Central memory CD4-positive, alpha-beta T cell (primary cell): ENCODE measurements around the gene HEATR3.
"Not testable (repeated sequence)": the region's sequence is repeated elsewhere in the genome, so short reads cannot be mapped to it uniquely, and the experiment has no call there.

Source experiments
- DNase-seq: peaks from one replicate; pipeline ENCODE4 v3.0.0; 2022

Gene HEATR3

GRCh38 chr16:50102051-50102746 is 36.4 kb downstream of the HEATR3 start:
- no peak for DNase-seq

DNA sequence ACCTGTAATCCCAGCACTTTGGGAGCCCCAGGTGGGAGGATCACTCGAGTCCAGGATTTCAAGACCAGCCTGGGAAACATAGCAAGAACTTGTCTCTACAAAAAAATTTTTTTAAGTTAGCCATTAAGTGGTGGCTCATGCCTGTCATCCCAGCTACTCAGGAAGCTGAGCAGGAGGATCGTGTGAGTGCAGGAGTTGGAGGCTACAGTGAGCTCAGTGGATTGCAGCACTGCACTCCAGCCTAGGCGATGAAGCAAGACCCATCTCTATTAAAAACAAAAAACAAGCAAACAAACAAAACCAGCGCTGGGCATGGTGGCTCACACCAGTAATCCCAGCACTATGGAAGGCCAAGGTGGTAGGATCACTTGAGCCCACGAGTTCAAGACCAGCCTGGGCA is 38.0 kb downstream of the HEATR3 start:
- DNase-seq, result no peak

DNA sequence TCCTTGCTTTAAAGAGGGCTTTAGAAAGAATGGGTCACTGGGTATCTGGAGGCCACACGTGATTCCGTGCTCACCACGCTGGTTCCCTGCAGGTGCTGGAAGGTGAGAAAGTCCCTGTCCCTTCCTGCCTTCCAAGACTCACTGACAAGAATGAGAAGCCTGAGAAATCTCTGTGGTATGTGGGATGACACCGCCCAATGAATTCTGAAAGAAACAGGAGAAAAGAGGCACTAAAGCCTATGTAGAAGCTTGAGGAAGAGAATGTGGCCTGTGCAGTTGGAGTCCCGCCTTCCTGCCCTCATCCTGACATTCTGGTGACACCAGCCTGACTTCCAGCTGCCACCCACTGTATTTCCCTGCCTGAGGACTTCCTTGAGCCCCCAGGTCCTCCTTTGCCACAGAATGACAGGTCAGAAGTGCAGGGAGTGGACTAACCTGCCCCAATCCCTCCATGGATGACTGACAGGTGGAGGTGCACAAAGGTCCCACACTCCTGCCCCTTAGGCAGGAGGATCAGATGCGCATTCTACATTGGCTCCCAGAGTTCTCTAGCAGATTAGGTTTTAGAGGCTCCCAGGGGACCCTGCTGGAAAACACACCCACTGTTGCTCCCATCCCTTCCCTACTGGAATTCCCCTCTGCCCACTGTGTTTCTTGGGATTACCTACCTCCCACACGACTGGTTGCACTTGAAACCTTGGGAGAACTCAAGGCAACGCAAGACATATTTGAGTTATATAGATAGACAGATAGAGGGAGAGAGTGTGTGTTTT is 48.8 kb downstream of the HEATR3 start:
- no peak for DNase-seq

- no peak for DNase-seq
Measured at GRCh38 chr16:50120711-50121110, 54.9 kb downstream of the HEATR3 start.

GRCh38 chr16:50121278-50121677 is 55.5 kb downstream of the HEATR3 start:
- no peak for DNase-seq

DNA sequence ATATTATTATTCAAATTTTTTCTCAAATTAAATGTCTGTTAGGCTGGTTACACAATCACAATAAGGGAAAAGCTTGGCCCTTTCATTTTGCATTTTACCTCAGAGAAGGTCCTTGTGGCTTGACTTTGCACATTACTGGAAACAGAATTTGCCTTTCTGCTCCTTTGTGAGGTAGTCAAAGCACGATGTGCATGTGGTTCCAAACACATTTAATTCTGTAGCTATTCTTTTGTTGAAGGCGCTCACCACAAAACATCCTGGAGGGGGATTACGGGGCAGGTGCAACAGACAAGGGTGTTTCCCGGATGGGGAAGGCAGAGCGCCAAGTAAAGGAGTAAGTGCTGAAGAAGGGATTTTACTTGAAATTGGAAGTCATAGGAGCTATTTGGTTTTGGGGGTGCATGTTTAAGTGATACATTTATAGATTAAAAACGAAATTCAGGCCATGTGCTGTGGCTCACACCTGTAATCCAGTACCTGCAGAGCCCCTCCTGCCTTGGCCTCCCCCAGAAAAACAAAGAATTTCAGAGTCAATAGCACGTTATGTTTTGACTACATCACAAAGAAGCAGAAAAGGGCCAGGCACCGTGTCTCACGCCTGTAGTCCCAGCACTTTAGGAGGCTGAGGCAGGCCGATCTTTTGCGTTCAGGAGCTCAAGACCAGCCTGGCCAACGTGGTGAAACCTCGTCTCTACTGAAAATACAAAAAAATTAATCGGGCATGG is 56.1 kb downstream of the HEATR3 start:
- peak; percentile 32 for DNase-seq

- no peak for DNase-seq
Measured at GRCh38 chr16:50123417-50123816, 57.6 kb downstream of the HEATR3 start.

DNA sequence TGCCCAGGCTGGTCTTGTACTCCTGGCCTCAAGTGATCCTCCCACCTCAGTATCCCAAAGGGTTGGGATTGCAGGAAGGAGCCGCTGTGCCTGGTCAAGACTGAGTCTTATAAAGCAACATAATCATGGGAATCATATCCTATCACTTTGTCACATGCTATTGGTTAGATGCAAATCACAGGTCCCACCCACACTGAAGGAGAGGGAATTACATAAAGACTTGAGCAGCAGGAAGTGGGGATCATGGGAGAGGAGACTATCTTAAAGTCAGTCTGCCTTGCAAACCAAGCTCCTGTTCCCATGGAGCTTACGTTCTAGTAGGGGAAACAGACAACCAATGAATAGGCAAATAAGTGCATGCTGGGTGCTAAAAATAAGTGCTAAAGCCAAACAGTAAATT is 59.0 kb downstream of the HEATR3 start:
- no peak for DNase-seq

GRCh38 chr16:50126183-50126582 is 60.4 kb downstream of the HEATR3 start:
- no peak for DNase-seq

GRCh38 chr16:50132571-50132970 is 66.8 kb downstream of the HEATR3 start:
- DNase-seq, result not testable (repeated sequence)

GRCh38 chr16:50133214-50133613 is 67.4 kb downstream of the HEATR3 start:
- DNase-seq, result no peak

DNA sequence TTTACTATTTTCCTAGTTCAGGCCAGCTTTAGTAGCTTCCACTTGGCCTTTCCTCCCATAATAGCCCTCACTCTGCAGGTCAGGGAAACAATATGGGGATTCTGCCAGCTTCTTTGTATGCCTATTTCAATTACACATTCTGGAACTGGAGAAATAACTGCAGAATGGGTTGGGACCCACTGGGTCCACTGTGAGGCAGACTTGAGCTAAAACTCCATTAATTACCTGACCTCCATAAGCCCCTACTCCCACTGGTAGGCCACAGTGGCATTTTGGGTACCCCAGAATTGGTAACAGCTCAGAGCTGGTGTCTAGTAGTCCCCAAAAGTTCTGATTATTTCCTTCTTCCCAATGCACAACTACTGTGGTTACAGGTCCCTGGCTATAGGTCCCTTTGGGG is 70.6 kb downstream of the HEATR3 start:
- no peak for DNase-seq

DNA sequence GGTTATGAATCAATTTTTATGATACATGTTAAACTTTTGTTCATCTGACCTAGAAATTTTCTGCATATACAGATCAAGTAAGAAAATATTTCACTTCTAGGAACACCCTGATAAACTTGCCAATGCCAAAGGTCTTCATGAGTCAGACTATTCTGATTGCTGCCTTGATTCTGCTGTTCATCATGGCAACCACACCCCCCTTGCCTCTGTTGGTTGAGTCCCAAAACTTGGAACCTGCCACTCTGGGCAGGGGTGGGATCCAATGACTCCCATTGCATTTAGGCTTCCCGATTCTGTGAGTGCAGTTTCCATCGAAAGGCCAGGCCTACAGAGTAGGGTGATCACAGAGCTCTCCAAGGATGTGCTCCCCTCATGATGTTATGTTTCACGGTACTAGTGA is 71.5 kb downstream of the HEATR3 start:
- DNase-seq, result no peak

DNA sequence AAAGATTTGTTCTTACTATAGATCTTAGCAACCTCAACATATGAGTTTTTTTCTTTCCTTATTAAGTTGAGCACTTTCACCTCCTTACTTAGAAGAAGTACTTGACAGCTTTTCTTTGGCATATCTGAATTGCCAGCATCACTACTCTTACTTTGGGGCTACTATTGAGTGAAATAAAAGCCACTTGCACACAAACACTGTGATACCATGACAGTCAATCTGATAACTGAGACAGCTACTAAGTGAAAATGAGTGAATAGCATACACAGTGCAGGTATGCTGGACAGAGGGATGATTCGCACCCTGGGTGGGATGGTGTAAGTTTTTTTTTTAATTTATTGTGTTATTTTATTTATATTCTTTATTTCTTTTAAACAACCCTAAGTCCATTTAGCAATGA is 73.8 kb downstream of the HEATR3 start:
- DNase-seq, result no peak

GRCh38 chr16:50144211-50144610 is 78.4 kb downstream of the HEATR3 start:
- DNase-seq, result no peak

GRCh38 chr16:50146479-50147435 is 81.0 kb downstream of the HEATR3 start:
- no peak for DNase-seq

GRCh38 chr16:50151322-50151721 is 85.6 kb downstream of the HEATR3 start:
- DNase-seq, result no peak

GRCh38 chr16:50151756-50152155 is 86.0 kb downstream of the HEATR3 start:
- DNase-seq, result no peak

GRCh38 chr16:50152351-50152806 is 86.6 kb downstream of the HEATR3 start:
- peak; percentile 75 for DNase-seq

DNA sequence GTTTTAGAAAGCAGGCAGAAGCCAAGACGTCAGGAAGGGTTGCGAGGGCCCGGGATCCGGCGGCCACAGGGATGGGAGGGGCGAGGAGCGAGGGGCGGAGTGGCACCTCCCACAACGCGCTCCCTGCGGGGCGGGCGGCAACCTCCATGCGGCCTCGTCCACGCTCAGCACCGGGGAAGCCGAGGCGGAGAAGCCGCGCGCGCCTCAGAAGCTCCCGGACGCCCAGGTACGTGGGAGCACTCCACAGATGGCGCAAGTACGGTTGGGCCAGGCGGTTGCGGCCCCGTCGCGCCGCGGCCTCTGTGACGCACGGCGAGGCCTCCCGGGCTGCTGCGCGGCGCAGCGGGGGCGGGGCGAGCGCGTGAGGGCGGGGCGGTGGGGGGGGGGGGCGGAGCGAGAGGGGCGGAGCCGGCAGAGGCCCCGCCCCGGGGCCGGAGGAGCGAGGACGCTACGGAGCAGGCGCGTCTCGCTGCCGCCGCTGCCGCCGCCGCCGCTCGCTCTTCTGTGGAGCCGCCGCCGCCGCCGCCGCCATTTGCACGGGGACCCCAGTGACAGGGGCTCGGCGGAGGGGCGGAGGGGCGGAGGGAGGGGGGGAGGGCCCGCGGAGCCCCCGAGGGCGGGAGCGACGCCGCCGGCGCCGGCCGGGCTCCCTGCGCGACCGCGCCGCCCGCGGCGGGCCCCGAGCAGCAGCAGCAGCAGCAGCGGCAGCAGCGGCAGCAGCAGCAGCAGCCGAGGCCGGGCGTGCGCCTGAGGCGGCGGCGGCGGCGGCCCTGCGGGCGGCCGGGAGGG is 87.2 kb downstream of the HEATR3 start, which contains the start of gene TENT4B:
TENT4B (plus strand) TSS at position 500 of the 789 bp plus-strand sequence. CDS start 316 bp downstream, outside the sequence.
- DNase-seq, result peak; percentile 93
